HEK293T (cell line): Measurements from ENCODE around the gene HCFC2.

Experiments used
- ARNT ChIP-seq: fragments of 450-650 bp; IDR thresholded peaks from 2 replicates; pipeline ENCODE4 v1.6.1; 2017; ENCODE audit warnings: mild to moderate bottlenecking
- FOXK2 ChIP-seq: fragments of 450-650 bp; IDR thresholded peaks from 2 replicates; pipeline ENCODE4 v1.6.1; 2016; ENCODE audit warnings: mild to moderate bottlenecking
- FOXM1 ChIP-seq: fragments of 450-650 bp; IDR thresholded peaks from 2 replicates; pipeline ENCODE4 v1.6.1; 2017; ENCODE audit warnings: mild to moderate bottlenecking, borderline replicate concordance
- L3MBTL2 ChIP-seq: fragments of 450-650 bp; conservative IDR thresholded peaks from 2 replicates; pipeline ENCODE4 v1.6.1; 2016; ENCODE audit warnings: mild to moderate bottlenecking

- TF ChIP-seq FOXK2: no peak
- no peak for TF ChIP-seq L3MBTL2
- no peak for TF ChIP-seq FOXM1
- TF ChIP-seq ARNT: no peak
Observed at GRCh38 chr12:104143918-104144317, 79.6 kb downstream of the HCFC2 start.
